ENCODE results near the gene NHERF1. TPM values are rescaled to one million over a fixed set of nuclear protein-coding genes. Genes with fewer than 3 reads are reported as not detected.

Gene NHERF1
- polyA plus RNA-seq, 1 of the 3 experiments (the other 2 are of a cell fraction), result 40.1 TPM

DNA sequence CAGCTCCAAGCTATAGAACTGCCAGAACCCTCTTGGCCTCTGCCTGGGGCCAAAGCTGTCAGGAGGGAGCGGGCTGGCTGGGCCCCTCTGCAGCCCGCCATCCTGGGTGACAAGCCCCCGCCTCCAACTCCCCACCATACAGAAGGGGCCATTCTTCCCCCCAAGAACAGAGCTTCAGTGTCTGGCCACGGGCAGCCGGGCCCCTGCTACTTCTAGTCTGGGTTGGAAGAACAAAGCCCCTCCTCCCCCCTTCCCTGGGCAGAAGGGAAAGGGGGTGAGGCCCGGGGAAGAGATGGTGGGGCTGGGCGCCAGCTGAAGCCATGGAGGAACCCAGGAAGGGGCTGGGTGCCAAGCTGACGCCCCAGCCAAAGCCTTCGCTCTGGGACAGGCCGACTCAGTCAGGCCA, 18.7 kb downstream of the NHERF1 start:
- no peaks in the 10 kb centered on the region for H3K9me2 ChIP-seq
- 96% methylated on average over 7 of the region's 10 CpGs for WGBS (ENCODE audit: low lambda C conversion rate)
- H3K4me3 ChIP-seq (ENCODE audit: low read depth in 2 of 2, low read length in 1 of 2), result no peak overlapping the region
- H3K9ac ChIP-seq, result no peak overlapping the region
- no peak for DNase-seq
- no peaks in the 10 kb centered on the region; the same call in 1 of the 2 replicates for H4K20me1 ChIP-seq (ENCODE audit: insufficient read depth)
- H3F3A ChIP-seq (replicated peaks; ENCODE audit: insufficient read depth), result peaks cover 26% of the 10 kb centered on the region
- no peaks in the 10 kb centered on the region for H3K9me3 ChIP-seq
- H2AFZ ChIP-seq (ENCODE audit: low read depth), result no peak overlapping the region
- TF ChIP-seq ELF1 (IDR thresholded peaks at IDR 0.05), result no peak
- TF ChIP-seq EP300 (IDR thresholded peaks at IDR 0.05; ENCODE audit: borderline replicate concordance in 1 of 2, low read depth in 1 of 2, low read length in 1 of 2), result no peak
- TF ChIP-seq RXRA (IDR thresholded peaks at IDR 0.05; ENCODE audit: borderline replicate concordance, low read depth), result no peak
- TF ChIP-seq RAD21 (IDR thresholded peaks at IDR 0.05; ENCODE audit: low read length), result no peak
- no peak for TF ChIP-seq FOSL2 (IDR thresholded peaks at IDR 0.05; ENCODE audit: borderline replicate concordance, low read depth)
- no peak for TF ChIP-seq FOXM1 (IDR thresholded peaks at IDR 0.05; ENCODE audit: low read depth)
- TF ChIP-seq, protein P1, sequence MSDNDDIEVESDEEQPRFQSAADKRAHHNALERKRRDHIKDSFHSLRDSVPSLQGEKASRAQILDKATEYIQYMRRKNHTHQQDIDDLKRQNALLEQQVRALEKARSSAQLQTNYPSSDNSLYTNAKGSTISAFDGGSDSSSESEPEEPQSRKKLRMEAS (IDR thresholded peaks at IDR 0.05; ENCODE audit: low read depth), result no peak
- TF ChIP-seq PBX3 (IDR thresholded peaks at IDR 0.05), result no peak
- no peak for TF ChIP-seq MEF2A (IDR thresholded peaks at IDR 0.05; ENCODE audit: borderline replicate concordance, low read depth)
- no peaks in the 10 kb centered on the region for H3K27me3 ChIP-seq (ENCODE audit: insufficient read depth)
- CTCF ChIA-PET, result interaction anchor here (1.3 to 48.0 kb wide), 5 partner anchors 13 to 110 kb away, joined by 3 to 1361 read pairs (median 13); partner anchors contain the start of genes NHERF1 and RAB37
- H3K4me1 ChIP-seq (ENCODE audit: control insufficient read depth in 1 of 2, insufficient read depth in 2 of 2, low read depth in 1 of 2, low read length in 1 of 2), result peaks cover 16 to 29% of the 10 kb centered on the region in 2 experiments; a peak in 3 of 4 replicates
- H3K79me2 ChIP-seq (ENCODE audit: insufficient read depth), result no peaks in the 10 kb centered on the region
- POLR2A ChIA-PET, result interaction anchor here (1.2 to 2.0 kb wide), 2 partner anchors 9 to 21 kb away, joined by 5 read pairs; partner anchors contain the start of gene NAT9
- no peak overlapping the region for H3K4me2 ChIP-seq
- H3K27ac ChIP-seq (ENCODE audit: low read depth in 2 of 2, low read length in 1 of 2), result no peak overlapping the region
- H3K36me3 ChIP-seq (replicated peaks in 1 of 2; ENCODE audit: control insufficient read depth in 1 of 2, insufficient read depth in 2 of 2, low read length in 1 of 2), result peaks cover 9 to 29% of the 10 kb centered on the region in 2 experiments

DNA sequence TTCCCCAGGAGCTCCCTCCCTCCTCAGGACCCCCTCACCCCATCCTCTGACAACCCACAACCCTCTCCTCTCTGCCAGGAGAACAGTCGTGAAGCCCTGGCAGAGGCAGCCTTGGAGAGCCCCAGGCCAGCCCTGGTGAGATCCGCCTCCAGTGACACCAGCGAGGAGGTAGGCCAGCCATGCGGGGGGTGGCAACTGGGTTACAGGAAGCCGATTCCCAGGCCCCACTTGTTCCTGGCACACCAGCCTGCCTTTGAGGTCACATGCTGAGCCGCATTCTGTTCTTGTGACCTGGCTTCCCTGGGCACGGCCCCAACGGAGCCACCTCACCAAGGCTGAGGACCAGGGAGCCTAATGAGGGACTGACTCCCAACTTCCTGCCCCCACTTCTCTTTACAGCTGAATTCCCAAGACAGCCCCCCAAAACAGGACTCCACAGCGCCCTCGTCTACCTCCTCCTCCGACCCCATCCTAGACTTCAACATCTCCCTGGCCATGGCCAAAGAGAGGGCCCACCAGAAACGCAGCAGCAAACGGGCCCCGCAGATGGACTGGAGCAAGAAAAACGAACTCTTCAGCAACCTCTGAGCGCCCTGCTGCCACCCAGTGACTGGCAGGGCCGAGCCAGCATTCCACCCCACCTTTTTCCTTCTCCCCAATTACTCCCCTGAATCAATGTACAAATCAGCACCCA, 19.8 kb downstream of the NHERF1 start:
- DNase-seq, result peak; percentile 52
- H3K27me3 ChIP-seq (ENCODE audit: insufficient read depth), result no peaks in the 10 kb centered on the region
- H3K4me2 ChIP-seq, result peak overlapping the region; percentile 26; the same call in 1 of the 2 replicates
- CTCF ChIA-PET, result interaction anchor here (0.8 to 48.0 kb wide), 5 partner anchors 14 to 202 kb away, joined by 5 to 1361 read pairs (median 13); partner anchors contain the start of genes NHERF1 and RAB37
- peak overlapping the region; percentile 16; the same call in 1 of the 2 replicates for H3K9ac ChIP-seq
- H3K27ac ChIP-seq (ENCODE audit: low read depth in 2 of 2, low read length in 1 of 2), result peak overlapping the region; percentile 18 to 60
- no peaks in the 10 kb centered on the region for H3K9me3 ChIP-seq
- H4K20me1 ChIP-seq (ENCODE audit: insufficient read depth), result no peaks in the 10 kb centered on the region; the same call in 1 of the 2 replicates
- peaks cover 20 to 40% of the 10 kb centered on the region in 2 experiments for H3K36me3 ChIP-seq (replicated peaks in 1 of 2; ENCODE audit: control insufficient read depth in 1 of 2, insufficient read depth in 2 of 2, low read length in 1 of 2)
- POLR2A ChIA-PET, result interaction anchor here (2.0 kb wide), 1 partner anchor 8 kb away, joined by 5 read pairs; the partner anchor contains the start of gene NAT9
- H2AFZ ChIP-seq (ENCODE audit: low read depth), result no peak overlapping the region
- H3K4me1 ChIP-seq (ENCODE audit: control insufficient read depth in 1 of 2, insufficient read depth in 2 of 2, low read depth in 1 of 2, low read length in 1 of 2), result peaks cover 16 to 27% of the 10 kb centered on the region in 2 experiments; a peak in 3 of 4 replicates
- no peaks in the 10 kb centered on the region; the same call in 1 of the 2 replicates for H3K79me2 ChIP-seq (ENCODE audit: insufficient read depth)
- H3K9me2 ChIP-seq, result no peaks in the 10 kb centered on the region
- 68% methylated on average over 14 of the region's 17 CpGs for WGBS (ENCODE audit: low lambda C conversion rate)
- H3K4me3 ChIP-seq (ENCODE audit: low read depth in 2 of 2, low read length in 1 of 2), result no peak overlapping the region
- peaks cover 26% of the 10 kb centered on the region for H3F3A ChIP-seq (replicated peaks; ENCODE audit: insufficient read depth)
- TF ChIP-seq SMC3 (IDR thresholded peaks at IDR 0.05; ENCODE audit: low read depth, low read length), result no peak
- TF ChIP-seq FOSL2 (IDR thresholded peaks at IDR 0.05; ENCODE audit: borderline replicate concordance, low read depth), result peak; percentile 52; the same call in 1 of the 2 replicates
- no peak for TF ChIP-seq TEAD4 (IDR thresholded peaks at IDR 0.05; ENCODE audit: borderline replicate concordance, insufficient read depth)
- TF ChIP-seq ELF1 (IDR thresholded peaks at IDR 0.05), result 0 out of 2 replicates have a peak, but pooled peaks have one; percentile 33
- no peak for TF ChIP-seq FOXM1 (IDR thresholded peaks at IDR 0.05; ENCODE audit: low read depth)
- TF ChIP-seq YY1 (IDR thresholded peaks at IDR 0.05; ENCODE audit: low read depth), result no peak
- peak; percentile 45; the same call in 1 of the 2 replicates for TF ChIP-seq JUND (IDR thresholded peaks at IDR 0.05)
- TF ChIP-seq, protein P2, sequence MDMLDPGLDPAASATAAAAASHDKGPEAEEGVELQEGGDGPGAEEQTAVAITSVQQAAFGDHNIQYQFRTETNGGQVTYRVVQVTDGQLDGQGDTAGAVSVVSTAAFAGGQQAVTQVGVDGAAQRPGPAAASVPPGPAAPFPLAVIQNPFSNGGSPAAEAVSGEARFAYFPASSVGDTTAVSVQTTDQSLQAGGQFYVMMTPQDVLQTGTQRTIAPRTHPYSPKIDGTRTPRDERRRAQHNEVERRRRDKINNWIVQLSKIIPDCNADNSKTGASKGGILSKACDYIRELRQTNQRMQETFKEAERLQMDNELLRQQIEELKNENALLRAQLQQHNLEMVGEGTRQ (IDR thresholded peaks at IDR 0.05; ENCODE audit: borderline replicate concordance, low read depth, low read length), result no peak
- TF ChIP-seq POLR2AphosphoS5 (IDR thresholded peaks at IDR 0.05; ENCODE audit: low read depth, low read length), result peak; percentile 4; the same call in 1 of the 2 replicates
- no peak for TF ChIP-seq RFX5 (IDR thresholded peaks at IDR 0.05; ENCODE audit: low read length)
- TF ChIP-seq, protein P3, sequence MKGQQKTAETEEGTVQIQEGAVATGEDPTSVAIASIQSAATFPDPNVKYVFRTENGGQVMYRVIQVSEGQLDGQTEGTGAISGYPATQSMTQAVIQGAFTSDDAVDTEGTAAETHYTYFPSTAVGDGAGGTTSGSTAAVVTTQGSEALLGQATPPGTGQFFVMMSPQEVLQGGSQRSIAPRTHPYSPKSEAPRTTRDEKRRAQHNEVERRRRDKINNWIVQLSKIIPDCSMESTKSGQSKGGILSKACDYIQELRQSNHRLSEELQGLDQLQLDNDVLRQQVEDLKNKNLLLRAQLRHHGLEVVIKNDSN (IDR thresholded peaks at IDR 0.05; ENCODE audit: borderline replicate concordance, low read depth), result peak; percentile 82; the same call in 1 of the 2 replicates
- no peak for TF ChIP-seq GATA2 (CRISPR knock-in tag; IDR thresholded peaks at IDR 0.05)
- TF ChIP-seq, protein P1 (IDR thresholded peaks at IDR 0.05; ENCODE audit: low read depth), result peak; percentile 80
- no peak for TF ChIP-seq MXI1 (IDR thresholded peaks at IDR 0.05; ENCODE audit: low read depth, low read length)
- peak; percentile 27; the same call in 1 of the 2 replicates for TF ChIP-seq PBX3 (IDR thresholded peaks at IDR 0.05)
- no peak for TF ChIP-seq MEF2A (IDR thresholded peaks at IDR 0.05; ENCODE audit: borderline replicate concordance, low read depth)
- TF ChIP-seq EP300 (IDR thresholded peaks at IDR 0.05; ENCODE audit: borderline replicate concordance in 1 of 2, low read depth in 1 of 2, low read length in 1 of 2), result peak in 1 of 2 experiments; percentile 33; a peak in 1 of 4 replicates
- TF ChIP-seq NRF1 (IDR thresholded peaks at IDR 0.05; ENCODE audit: low read depth, low read length), result no peak

All from SK-N-SH (cell line).